ENCODE data around the gene GRIK2. TPM values are rescaled to one million over a fixed set of nuclear protein-coding genes. Genes with fewer than 3 reads are reported as not detected.

GRIK2 gene
- total RNA-seq, 1 experiment from 2014 or later, result 0.70 TPM

DNA sequence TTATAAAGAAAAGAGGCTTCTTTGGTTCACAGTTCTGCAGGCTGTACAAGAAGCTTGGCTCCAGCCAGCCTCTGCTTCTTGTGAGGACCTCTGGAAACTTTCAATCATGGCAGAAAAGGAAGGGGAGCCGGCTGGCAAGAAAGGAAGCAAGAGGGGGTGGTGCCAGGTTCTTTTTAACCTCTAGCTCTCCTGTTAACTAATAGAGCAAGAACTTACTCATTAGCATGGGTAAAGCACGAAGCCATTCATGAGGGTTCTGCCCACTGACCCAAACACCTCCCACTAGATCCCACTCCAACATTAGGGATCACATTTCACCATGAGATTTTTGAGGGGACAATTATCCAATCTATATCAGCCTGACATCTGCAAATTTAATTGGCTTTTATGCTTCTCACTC lies 347.1 kb downstream of the GRIK2 start:
- WGBS (ENCODE audit: extremely low coverage, insufficient read length, low lambda C conversion rate), result no CpG with 5 or more reads among the region's 2 CpGs
- Histone ChIP-seq H2AFZ (ENCODE audit: low read length) (no peak overlapping the region), H3K4me2 (ENCODE audit: insufficient read depth, insufficient read length, low read length) (no peak overlapping the region), H2AK5ac (ENCODE audit: insufficient read length, low read length) (no peak overlapping the region), H4K5ac (ENCODE audit: insufficient read length, low read depth, low read length) (no peak overlapping the region), H3K4me1 (ENCODE audit: insufficient read depth, low read length) (peaks cover 7% of the 10 kb centered on the region), H2BK12ac (ENCODE audit: insufficient read length, low read depth, low read length) (no peak overlapping the region), H3K23ac (ENCODE audit: insufficient read length, low read depth, low read length) (no peak overlapping the region), H2BK5ac (ENCODE audit: insufficient read length, low read length) (no peak overlapping the region), H3K14ac (ENCODE audit: insufficient read depth, low read length) (no peak overlapping the region), H3K4ac (ENCODE audit: low read depth, low read length) (no peak overlapping the region), H2BK120ac (ENCODE audit: low read depth, low read length, poor library complexity, severe bottlenecking) (no peak overlapping the region), H3K9me3 (ENCODE audit: control insufficient read depth, low read depth, low read length) (peaks cover 12% of the 10 kb centered on the region), H3K56ac (ENCODE audit: insufficient read length, low read depth, low read length) (no peak overlapping the region), H3K27ac (ENCODE audit: insufficient read length, low read depth, low read length) (no peak overlapping the region), H3K79me2 (ENCODE audit: insufficient read depth, low read length) (no peaks in the 10 kb centered on the region), H3K9ac (ENCODE audit: extremely low read depth, insufficient read length, low read length) (no peak overlapping the region), H3K23me2 (ENCODE audit: insufficient read length, low read depth, low read length, poor library complexity, severe bottlenecking) (no peaks in the 10 kb centered on the region), H4K91ac (ENCODE audit: insufficient read length, low read depth, low read length) (no peak overlapping the region), H3K27me3 (ENCODE audit: insufficient read depth, low read length) (no peaks in the 10 kb centered on the region), H4K20me1 (ENCODE audit: control insufficient read depth, insufficient read depth, insufficient read length) (no peaks in the 10 kb centered on the region), H3T11ph (ENCODE audit: low read length) (no peak overlapping the region), H2BK15ac (ENCODE audit: low read depth, low read length) (no peak overlapping the region), H4K8ac (replicated peaks; ENCODE audit: insufficient read length, low read depth, low read length) (no peak overlapping the region), H2BK20ac (ENCODE audit: low read depth, low read length, poor library complexity, severe bottlenecking) (no peak overlapping the region), H3K18ac (ENCODE audit: insufficient read length, low read depth, low read length) (no peak overlapping the region), H3K79me1 (ENCODE audit: insufficient read depth, low read depth, low read length, poor library complexity, severe bottlenecking) (no peaks in the 10 kb centered on the region)
- Mint-ChIP-seq H3K36me3 (ENCODE audit: insufficient read depth in 1 of 3, low read depth in 3 of 3) (peaks cover 18 to 26% (median 21%) of the 10 kb centered on the region in 3 experiments), H3K9me3 (peaks cover 16 to 24% of the 10 kb centered on the region in 2 experiments), H3K27me3 (ENCODE audit: low read depth) (peaks cover 1% of the 10 kb centered on the region; the same call in 1 of the 2 replicates), H3K27ac (peak overlapping the region; percentile 55 to 97 (median 89); a peak in 6 of 7 replicates), H3K4me3 (no peak overlapping the region), H3K4me1 (peaks cover 27 to 32% of the 10 kb centered on the region in 2 experiments)
- TF ChIP-seq, protein P1, sequence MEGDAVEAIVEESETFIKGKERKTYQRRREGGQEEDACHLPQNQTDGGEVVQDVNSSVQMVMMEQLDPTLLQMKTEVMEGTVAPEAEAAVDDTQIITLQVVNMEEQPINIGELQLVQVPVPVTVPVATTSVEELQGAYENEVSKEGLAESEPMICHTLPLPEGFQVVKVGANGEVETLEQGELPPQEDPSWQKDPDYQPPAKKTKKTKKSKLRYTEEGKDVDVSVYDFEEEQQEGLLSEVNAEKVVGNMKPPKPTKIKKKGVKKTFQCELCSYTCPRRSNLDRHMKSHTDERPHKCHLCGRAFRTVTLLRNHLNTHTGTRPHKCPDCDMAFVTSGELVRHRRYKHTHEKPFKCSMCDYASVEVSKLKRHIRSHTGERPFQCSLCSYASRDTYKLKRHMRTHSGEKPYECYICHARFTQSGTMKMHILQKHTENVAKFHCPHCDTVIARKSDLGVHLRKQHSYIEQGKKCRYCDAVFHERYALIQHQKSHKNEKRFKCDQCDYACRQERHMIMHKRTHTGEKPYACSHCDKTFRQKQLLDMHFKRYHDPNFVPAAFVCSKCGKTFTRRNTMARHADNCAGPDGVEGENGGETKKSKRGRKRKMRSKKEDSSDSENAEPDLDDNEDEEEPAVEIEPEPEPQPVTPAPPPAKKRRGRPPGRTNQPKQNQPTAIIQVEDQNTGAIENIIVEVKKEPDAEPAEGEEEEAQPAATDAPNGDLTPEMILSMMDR (conservative IDR thresholded peaks at IDR 0.05), result no peak
- DNase-seq, result no peak

All from H9 (cell line).